IPS-20b (cell line): Measurements from ENCODE around the gene PTPA.

ENCODE experiments used
- H3K27ac ChIP-seq: one replicate; pipeline ENCODE4 v1.5.1; 2013; ENCODE audit warnings: low read length
- H3K27me3 ChIP-seq: 2 replicates; pipeline ENCODE4 v1.6.1; 2013; ENCODE audit warnings: mild to moderate bottlenecking, low read length, inconsistent platforms; ENCODE audit not compliant: insufficient read depth
- H3K36me3 ChIP-seq: 2 replicates; pipeline ENCODE4 v1.6.1; 2013; ENCODE audit warnings: low read depth, mild to moderate bottlenecking, inconsistent platforms, low read length, moderate library complexity; ENCODE audit not compliant: insufficient read depth
- H3K4me1 ChIP-seq: 2 replicates; pipeline ENCODE4 v1.6.1; 2013; ENCODE audit warnings: mild to moderate bottlenecking, control low read depth, inconsistent platforms, low read length, moderate library complexity; ENCODE audit not compliant: insufficient read depth
- H3K4me3 ChIP-seq: 2 replicates; pipeline ENCODE4 v1.5.1; 2013; ENCODE audit warnings: mild to moderate bottlenecking, low read length, inconsistent platforms
- H3K9ac ChIP-seq: 2 replicates; pipeline ENCODE4 v1.6.1; 2013; ENCODE audit warnings: low read depth, mild to moderate bottlenecking, inconsistent platforms, low read length, moderate library complexity
- H3K9me3 ChIP-seq: 2 replicates; pipeline ENCODE4 v1.6.1; 2013; ENCODE audit warnings: mild to moderate bottlenecking, low read depth, low read length, inconsistent platforms; ENCODE audit not compliant: insufficient read depth

Gene PTPA

DNA sequence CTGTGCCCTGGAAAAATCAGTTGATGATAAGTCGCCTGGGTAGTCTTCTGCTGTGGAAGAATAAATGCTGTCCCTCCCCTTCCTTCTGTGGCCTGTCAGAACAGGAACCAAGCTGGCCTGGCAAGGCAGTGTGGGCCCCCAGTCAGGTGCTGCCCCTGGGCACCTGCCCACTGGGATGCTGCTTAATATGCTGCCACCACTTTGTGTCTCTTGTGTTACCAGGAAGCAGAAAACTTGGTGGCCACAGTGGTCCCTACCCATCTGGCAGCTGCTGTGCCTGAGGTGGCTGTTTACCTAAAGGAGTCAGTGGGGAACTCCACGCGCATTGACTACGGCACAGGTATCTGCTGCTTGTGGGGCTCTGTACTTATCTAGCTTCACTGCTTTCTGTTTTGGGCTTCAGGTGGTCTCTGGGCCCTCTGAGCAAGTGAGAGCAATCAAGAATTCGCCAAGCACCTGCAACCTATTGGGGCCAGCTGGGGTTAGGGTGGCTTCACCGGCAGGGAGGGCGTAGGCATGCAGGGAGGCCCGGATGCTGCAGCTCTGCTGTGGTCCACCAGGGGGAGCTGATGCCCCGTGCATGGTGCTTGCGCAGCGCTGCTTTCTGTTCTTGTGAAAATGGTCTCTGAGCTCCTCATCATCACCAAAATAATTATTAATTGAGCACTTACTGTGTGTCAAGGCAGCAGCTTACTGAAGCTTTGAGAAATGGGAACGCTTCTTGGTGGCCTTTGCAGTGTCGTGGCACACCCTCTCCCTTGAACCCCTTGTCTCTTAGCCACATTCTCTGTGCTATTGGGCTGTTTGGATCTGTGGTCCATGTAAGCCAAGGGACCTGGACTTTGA, 20.3 kb downstream of the PTPA start:
- H3K27ac ChIP-seq = no peak overlapping the region
- H3K4me3 ChIP-seq = no peak overlapping the region
- H3K36me3 ChIP-seq = peaks cover 70% of the 10 kb centered on the region
- no peaks in the 10 kb centered on the region for H3K27me3 ChIP-seq
- H3K9ac ChIP-seq = no peak overlapping the region
- no peaks in the 10 kb centered on the region for H3K9me3 ChIP-seq
- peaks cover 11% of the 10 kb centered on the region; the same call in 1 of the 2 replicates for H3K4me1 ChIP-seq

DNA sequence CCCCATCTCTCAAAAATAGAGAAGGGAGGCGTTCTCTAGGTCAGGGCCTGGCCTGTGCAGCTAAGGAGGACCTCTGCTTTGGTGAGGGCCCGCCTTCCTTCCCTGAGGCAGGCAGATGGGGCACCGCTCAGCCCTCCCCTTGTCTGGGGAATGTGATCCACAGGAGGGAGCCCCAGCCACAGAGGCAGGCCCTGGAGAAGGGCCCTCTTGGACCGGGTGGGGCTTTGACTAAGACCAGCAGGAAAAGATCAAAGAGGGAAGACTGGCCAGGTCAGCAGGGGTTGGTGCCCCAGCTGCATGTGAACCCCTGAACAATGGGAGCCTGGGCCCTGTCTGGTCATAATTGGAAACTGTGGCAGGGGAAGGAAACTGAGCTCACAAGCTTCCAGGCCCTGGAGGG, 21.9 kb downstream of the PTPA start:
- Histone ChIP-seq H3K4me1 (no peaks in the 10 kb centered on the region; the same call in 1 of the 2 replicates), H3K9ac (no peak overlapping the region), H3K27me3 (no peaks in the 10 kb centered on the region), H3K36me3 (peaks cover 77% of the 10 kb centered on the region), H3K9me3 (no peaks in the 10 kb centered on the region), H3K27ac (no peak overlapping the region), H3K4me3 (no peak overlapping the region)

DNA sequence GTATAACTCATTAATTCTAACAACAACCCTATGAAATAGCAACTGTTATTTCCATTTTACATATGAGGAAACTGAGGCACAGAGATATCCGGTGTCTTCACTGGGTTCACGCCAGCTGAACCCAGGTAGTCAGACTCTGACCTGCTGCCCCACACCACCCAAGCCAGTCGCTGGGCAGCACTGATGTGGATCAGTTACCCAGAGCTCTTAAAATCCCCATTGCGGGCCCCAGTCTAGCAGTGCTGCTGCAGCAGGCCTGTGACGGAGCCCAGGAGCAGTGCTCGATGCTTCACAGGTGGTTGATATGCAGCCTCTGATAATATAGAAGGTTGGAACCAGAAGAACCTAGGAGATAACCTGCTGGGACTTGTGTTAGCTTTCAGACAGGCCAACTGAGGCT, 24.3 kb downstream of the PTPA start:
- H3K27me3 ChIP-seq = no peaks in the 10 kb centered on the region
- no peak overlapping the region for H3K4me3 ChIP-seq
- no peak overlapping the region for H3K27ac ChIP-seq
- H3K4me1 ChIP-seq = peaks cover 9% of the 10 kb centered on the region; the same call in 1 of the 2 replicates
- peaks cover 61% of the 10 kb centered on the region for H3K36me3 ChIP-seq
- no peak overlapping the region for H3K9ac ChIP-seq
- H3K9me3 ChIP-seq = no peaks in the 10 kb centered on the region

DNA sequence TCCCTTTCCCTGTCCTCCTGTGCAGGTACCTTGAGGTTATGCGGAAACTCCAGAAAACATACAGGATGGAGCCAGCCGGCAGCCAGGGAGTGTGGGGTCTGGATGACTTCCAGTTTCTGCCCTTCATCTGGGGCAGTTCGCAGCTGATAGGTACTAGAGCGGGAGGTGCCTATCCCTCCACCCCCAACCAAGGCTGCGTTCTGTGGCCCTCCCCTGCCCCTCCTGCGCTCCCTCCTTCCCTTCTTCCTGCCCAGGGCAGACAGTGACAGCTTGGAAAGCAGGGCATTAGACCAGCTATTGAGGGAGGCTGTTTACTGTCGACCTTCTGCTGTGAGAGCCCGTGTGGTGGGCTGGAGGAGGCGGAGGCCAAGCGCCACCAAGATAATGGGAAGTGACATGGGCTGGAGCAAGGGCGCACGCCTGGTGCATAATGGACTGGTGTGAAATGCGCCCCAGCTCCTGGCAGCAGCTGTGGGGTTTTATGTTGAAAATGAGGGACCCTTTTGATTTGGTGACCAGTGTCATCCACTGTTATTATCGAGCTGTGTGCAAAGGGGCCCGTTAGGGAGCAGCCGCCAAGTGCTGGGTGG, 25.3 kb downstream of the PTPA start:
- peaks cover 17% of the 10 kb centered on the region for H3K4me1 ChIP-seq
- H3K27ac ChIP-seq = no peak overlapping the region
- no peaks in the 10 kb centered on the region for H3K27me3 ChIP-seq
- no peak overlapping the region for H3K9ac ChIP-seq
- peaks cover 53% of the 10 kb centered on the region for H3K36me3 ChIP-seq
- no peaks in the 10 kb centered on the region for H3K9me3 ChIP-seq
- H3K4me3 ChIP-seq = no peak overlapping the region

DNA sequence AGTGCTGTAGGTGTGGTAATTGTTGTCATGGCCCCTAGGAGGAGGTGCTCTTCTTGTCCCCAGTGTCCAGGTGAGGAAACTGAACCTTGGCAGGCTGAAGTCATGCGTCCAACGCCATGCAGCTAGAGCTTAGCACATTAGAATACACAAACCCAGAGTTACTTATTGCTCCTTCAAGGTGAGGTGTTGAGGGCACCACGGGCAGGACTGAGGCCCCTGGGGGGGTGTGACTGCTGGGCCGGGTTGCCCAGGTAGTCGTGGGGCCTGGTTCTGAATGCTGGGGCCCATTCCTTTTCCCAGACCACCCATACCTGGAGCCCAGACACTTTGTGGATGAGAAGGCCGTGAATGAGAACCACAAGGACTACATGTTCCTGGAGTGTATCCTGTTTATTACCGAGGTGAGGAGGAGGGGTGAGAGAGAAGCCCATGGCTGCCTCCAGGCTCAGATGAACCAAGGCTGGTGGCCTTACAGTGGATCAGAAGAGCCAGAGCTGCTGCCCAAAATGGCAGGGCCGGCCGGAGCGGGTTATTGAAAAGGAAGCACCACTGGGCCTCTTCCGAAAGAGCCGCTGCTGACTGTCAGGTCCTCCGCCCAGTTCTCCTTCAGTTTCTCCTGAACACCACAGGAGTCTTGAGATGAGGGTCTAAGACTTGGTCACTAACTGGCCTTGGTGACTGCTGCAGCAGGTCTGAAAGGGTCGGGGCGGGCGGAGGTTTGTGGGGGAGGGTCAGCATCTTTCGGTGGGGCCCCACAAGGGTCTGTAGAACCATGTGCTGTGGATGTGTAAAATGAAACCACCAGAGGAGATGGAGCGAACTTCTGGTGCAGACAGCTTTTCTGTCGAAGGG, 26.3 kb downstream of the PTPA start:
- peaks cover 56% of the 10 kb centered on the region for H3K36me3 ChIP-seq

DNA sequence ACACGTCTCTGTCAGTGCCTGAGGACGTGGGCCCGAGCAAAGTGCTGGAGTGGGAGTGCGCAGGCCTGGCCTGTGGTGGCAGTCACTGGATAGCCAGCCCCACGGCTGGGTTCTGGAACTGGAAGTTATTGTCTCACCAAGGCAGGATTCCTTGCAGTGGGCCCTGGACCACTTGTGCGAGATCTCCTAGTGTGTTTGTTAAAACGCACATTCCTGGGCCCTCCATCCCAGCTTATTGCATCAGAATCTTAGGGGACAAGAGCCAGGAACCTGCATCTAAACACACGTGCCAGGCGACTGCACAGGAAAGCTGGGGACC, 26.9 kb downstream of the PTPA start:
- H3K4me1 ChIP-seq = peaks cover 30% of the 10 kb centered on the region
- no peak overlapping the region for H3K9ac ChIP-seq
- H3K4me3 ChIP-seq = no peak overlapping the region
- H3K9me3 ChIP-seq = no peaks in the 10 kb centered on the region
- no peaks in the 10 kb centered on the region for H3K27me3 ChIP-seq
- peaks cover 55% of the 10 kb centered on the region for H3K36me3 ChIP-seq
- H3K27ac ChIP-seq = no peak overlapping the region

More for the DNA sequence above, 26.3 kb downstream of the PTPA start:
- no peak overlapping the region for H3K27ac ChIP-seq
- no peak overlapping the region for H3K9ac ChIP-seq
- H3K9me3 ChIP-seq = no peaks in the 10 kb centered on the region
- H3K27me3 ChIP-seq = no peaks in the 10 kb centered on the region
- H3K4me3 ChIP-seq = no peak overlapping the region
- H3K4me1 ChIP-seq = peaks cover 24% of the 10 kb centered on the region

DNA sequence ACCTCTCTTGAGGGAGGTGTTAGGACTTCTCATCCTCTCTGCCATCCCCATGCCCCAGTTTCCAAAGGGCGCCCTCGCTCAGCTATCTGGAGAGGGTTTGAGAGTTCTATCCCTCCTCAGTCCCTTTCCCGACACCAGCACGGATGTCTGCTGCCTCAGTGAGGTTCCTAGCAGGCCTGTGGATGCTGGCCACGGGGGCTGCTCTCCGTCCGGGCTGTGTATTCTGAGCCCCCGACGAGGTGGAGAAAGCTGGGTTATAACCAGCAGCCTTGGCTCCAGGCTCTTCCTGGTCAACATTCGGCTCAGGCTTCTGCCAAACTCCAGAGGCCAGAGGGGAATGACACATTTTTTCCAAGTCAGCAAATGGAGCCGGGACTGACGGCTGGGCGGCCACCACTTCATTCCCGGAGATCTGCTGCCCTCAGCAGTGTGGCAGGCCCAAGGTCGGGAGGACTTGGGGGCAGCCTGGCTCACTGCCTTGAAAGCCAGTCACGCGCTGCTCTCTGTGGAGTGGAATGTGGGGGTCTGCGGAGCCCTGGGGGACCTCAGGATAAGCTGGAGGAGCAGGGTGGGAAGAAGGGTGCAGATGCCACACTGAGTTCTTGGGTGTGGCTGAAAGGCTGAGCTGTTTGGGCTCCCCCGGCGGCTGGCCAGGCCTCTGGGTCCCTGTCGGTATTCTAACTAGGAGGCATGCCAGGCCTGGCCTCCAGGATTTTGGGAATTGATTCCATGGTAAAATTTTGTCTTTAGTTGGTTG, 27.4 kb downstream of the PTPA start:
- Histone ChIP-seq H3K4me1 (peaks cover 35% of the 10 kb centered on the region), H3K36me3 (peaks cover 54% of the 10 kb centered on the region), H3K9ac (no peak overlapping the region), H3K9me3 (no peaks in the 10 kb centered on the region), H3K27me3 (no peaks in the 10 kb centered on the region), H3K4me3 (no peak overlapping the region), H3K27ac (no peak overlapping the region)

DNA sequence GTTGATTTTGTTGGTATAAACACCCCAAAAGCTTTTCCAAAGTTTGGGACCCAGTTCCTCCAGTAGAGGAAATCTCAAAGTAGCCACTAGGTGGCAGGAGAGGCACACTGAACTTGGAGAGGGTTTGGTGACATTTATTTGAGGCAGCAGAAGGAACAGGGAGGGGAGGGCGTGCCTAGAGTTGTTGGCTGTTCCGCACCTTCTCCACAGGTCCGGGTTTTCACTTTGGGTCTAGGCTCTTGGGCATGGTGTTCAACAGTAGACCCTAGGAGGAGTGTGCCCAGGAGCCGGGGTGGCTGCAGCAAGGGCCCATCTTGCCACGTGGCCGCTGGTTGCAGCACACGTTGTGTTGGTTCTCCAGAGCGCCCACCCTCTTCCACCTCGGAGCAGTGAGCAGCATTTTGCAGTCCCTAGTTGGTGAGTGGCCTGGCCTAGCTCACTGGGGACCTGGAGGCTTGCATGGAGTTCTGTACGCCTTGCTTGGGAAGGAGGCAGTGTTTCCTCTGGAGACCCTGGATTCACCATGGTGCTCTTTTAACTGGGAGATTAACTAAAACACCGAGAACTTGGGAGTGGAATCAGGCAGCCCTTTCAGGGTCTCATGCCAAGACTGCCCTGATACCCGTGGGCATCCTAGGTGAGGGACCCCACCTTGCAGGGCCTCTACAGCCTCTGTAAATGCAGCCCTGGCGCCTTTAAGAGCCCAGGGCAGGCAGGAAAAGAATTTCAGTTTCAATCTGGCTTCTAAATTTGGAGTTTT, 28.2 kb downstream of the PTPA start:
- Histone ChIP-seq H3K4me1 (peaks cover 35% of the 10 kb centered on the region), H3K9ac (peak overlapping the region; percentile 98), H3K27me3 (no peaks in the 10 kb centered on the region), H3K27ac (peak overlapping the region; percentile 99), H3K36me3 (peaks cover 55% of the 10 kb centered on the region), H3K9me3 (no peaks in the 10 kb centered on the region), H3K4me3 (peak overlapping the region; percentile 71)

DNA sequence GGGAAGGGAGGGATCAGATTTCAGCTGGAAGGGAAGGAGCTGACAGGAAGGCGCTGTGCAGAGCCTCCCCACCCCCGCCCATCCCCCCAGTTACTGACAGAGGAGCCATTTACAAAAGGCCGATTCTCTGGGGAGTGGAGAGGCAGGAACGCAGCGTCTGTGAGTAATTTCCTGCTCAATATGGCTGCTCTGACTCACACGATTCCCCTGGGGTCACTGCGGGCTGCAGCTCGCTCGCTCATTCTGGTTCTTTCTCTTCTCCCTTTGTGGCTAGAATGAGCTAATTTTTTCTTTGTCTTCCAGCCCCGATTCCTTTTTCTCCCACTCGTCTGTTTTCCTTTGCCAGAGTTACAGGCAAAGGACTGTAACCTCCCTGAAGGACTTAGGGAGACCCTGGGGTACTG, 28.8 kb downstream of the PTPA start:
- peak overlapping the region; percentile 99 for H3K27ac ChIP-seq
- no peaks in the 10 kb centered on the region for H3K27me3 ChIP-seq
- H3K4me1 ChIP-seq = peaks cover 35% of the 10 kb centered on the region
- peak overlapping the region; percentile 71 for H3K4me3 ChIP-seq
- H3K9me3 ChIP-seq = no peaks in the 10 kb centered on the region
- peak overlapping the region; percentile 98 for H3K9ac ChIP-seq
- peaks cover 53% of the 10 kb centered on the region for H3K36me3 ChIP-seq

DNA sequence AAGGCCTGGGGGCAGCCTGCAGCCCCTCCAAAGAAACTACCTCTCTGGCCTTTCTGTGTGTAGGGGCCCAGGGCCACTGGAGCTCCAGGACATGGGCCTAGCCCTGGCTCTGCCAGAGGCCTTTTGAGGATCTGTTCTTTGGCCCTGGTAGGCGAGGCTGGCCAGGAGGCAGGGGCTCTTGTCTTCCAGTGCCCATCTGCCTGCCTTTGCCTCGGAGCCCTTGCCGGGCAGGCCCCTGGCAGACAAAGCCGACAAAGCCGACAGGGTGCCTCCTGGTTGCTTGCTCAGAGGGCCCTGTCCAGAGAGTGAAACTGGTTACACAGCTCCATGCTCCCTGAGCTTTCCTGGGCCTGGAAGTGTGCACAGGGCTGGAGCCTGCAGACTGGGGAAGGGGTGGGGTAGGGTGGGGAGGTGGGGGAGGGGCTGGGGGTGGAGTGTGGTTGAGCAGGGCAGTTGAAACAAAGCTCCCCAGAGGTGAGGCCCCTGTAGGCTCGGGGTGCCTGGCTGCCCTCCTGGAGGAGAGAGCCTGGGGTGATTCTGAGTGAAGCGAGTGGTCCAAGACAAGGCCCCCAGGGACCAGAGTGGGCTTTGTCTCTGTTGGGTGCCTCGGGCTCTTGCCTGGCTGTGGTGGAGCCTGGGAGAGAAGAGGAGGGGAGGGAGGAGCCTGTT, 29.3 kb downstream of the PTPA start:
- no peaks in the 10 kb centered on the region for H3K9me3 ChIP-seq
- H3K27me3 ChIP-seq = no peaks in the 10 kb centered on the region
- H3K4me1 ChIP-seq = peaks cover 40% of the 10 kb centered on the region
- peak overlapping the region; percentile 99 for H3K27ac ChIP-seq
- H3K4me3 ChIP-seq = peak overlapping the region; percentile 71
- H3K36me3 ChIP-seq = peaks cover 49% of the 10 kb centered on the region
- H3K9ac ChIP-seq = peak overlapping the region; percentile 98
